Skin epidermis (tissue), 12 donors: ENCODE results near the gene LGALS7B.
A peak's percentile ranks its signal among the peaks of the same experiment; 100 is the strongest.

ENCODE experiments used
- H3K27ac ChIP-seq, 21 experiments: fragments of 200-600 bp; sonication (generic) in 11 of 21; one replicate each; pipeline ENCODE4 v1.5.0; 2020; ENCODE audit warnings: mild to moderate bottlenecking in 3 of 21, inconsistent platforms in 2 of 21, moderate library complexity in 2 of 21
- H3K4me3 ChIP-seq, 7 experiments: fragments of 200-600 bp; sonication (generic) in 2 of 7; one replicate each; pipeline ENCODE4 v1.5.0; 2020; ENCODE audit warnings: inconsistent platforms in 2 of 7, mild to moderate bottlenecking in 2 of 7, moderate library complexity in 1 of 7

The LGALS7B gene

GRCh38 chr19:38838208-38838985 lies 49.4 kb downstream of the LGALS7B start:
- Histone ChIP-seq H3K4me3 (peak overlapping the region in 1 of 7 experiments; percentile 7), H3K27ac (peak overlapping the region in 20 of 21 experiments; percentile 6 to 86 (median 70))

GRCh38 chr19:38838986-38839761 lies 50.2 kb downstream of the LGALS7B start:
- no peak overlapping the region for H3K4me3 ChIP-seq
- peak overlapping the region in 19 of 21 experiments; percentile 6 to 86 (median 68) for H3K27ac ChIP-seq

DNA sequence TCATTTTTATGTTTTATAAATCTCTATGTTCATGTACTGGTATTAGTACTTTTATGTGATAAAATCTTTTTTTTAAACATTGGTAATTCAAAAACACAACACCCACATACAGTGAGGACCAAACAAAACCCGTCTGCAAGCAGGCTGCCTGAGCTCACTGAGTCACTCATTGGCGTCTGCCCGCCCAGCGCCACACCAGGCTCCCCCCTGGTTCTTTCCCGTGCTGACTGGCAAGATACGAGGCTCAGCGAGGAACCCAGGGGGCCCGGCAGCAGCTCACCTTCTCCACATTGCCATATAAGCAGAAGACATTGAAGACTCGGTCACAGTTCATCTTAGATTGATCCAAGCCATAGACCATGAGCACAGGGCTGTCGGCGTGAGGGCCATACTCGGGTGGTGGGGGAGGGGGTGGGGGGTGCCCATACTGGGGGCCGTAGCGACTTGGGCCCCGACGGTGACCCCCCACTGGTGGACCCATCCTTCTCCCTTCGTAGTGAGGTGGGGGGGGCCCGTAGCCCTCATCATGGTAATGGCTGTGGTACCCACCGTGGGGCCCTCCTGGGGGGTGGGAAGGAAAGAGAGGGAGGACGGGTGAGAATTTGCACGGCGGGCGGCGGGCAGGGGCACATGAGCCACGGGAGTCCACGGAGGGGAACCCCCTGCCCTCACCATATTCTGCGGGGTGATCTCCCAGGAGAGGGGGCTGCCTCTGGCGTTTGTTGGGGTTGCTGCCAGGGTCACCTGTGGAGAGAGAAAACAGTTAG lies 51.0 kb downstream of the LGALS7B start:
- Histone ChIP-seq H3K27ac (peak overlapping the region in 17 of 21 experiments; percentile 15 to 86 (median 68)), H3K4me3 (no peak overlapping the region)

DNA sequence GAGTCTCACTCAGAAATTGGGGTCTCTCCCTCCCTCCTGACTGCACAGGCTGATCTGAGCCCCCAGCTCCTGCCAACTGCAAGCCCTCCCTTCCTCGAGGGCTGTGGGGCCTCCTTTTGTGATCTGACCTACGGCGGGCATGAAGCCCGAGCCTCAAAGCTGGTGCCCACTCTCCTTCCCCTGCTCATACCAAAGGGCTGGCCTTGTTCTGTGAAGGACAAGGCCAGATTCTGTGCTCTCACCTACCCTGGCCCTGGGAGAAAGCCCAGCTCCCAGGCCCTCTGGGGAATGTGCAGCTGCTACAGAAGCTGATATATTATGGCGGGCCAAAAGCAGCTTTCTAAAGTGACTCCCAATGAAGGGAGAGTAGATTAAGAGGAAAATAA lies 51.6 kb downstream of the LGALS7B start:
- peak overlapping the region in 10 of 21 experiments; percentile 8 to 85 (median 62) for H3K27ac ChIP-seq
- H3K4me3 ChIP-seq = no peak overlapping the region
